HG03521 (cell line): Measurements from ENCODE around the gene DNAJC6.
"Not testable (repeated sequence)": the region's sequence is repeated elsewhere in the genome, so short reads cannot be mapped to it uniquely, and the experiment has no call there.

ENCODE experiments used
- ATAC-seq: cut with Tn5 transposase; IDR thresholded peaks from one replicate; pipeline ENCODE4 v1.9.1; 2021; ENCODE audit warnings: mild to moderate bottlenecking, moderate library complexity; ENCODE audit not compliant: unreplicated experiment

The DNAJC6 gene

GRCh38 chr1:65355031-65355712 is 45.8 kb downstream of the DNAJC6 start:
- ATAC-seq: no peak

- ATAC-seq: no peak
Measured at GRCh38 chr1:65357291-65357960, 48.1 kb downstream of the DNAJC6 start.

GRCh38 chr1:65359888-65360287 is 50.5 kb downstream of the DNAJC6 start:
- ATAC-seq: no peak

GRCh38 chr1:65360648-65361047 is 51.3 kb downstream of the DNAJC6 start:
- no peak for ATAC-seq

- no peak for ATAC-seq
Measured at GRCh38 chr1:65362545-65362944, 53.2 kb downstream of the DNAJC6 start.

GRCh38 chr1:65363484-65363883 is 54.1 kb downstream of the DNAJC6 start:
- ATAC-seq: no peak

GRCh38 chr1:65368403-65368802 is 59.1 kb downstream of the DNAJC6 start:
- no peak for ATAC-seq

- ATAC-seq: no peak
Measured at GRCh38 chr1:65371544-65371943, 62.2 kb downstream of the DNAJC6 start.

- ATAC-seq: no peak
Measured at GRCh38 chr1:65372557-65372956, 63.2 kb downstream of the DNAJC6 start.

GRCh38 chr1:65377496-65378246 is 68.3 kb downstream of the DNAJC6 start:
- no peak for ATAC-seq

GRCh38 chr1:65378247-65378946 is 69.1 kb downstream of the DNAJC6 start:
- ATAC-seq: no peak

- ATAC-seq: not testable (repeated sequence)
Measured at GRCh38 chr1:65384426-65384825, 75.1 kb downstream of the DNAJC6 start.

GRCh38 chr1:65386439-65386838 is 77.1 kb downstream of the DNAJC6 start:
- ATAC-seq: no peak

- ATAC-seq: no peak
Measured at GRCh38 chr1:65387821-65388220, 78.5 kb downstream of the DNAJC6 start.

- ATAC-seq: no peak
Measured at GRCh38 chr1:65388908-65389695, 79.8 kb downstream of the DNAJC6 start.

- ATAC-seq: no peak
Measured at GRCh38 chr1:65392497-65392896, 83.2 kb downstream of the DNAJC6 start.

GRCh38 chr1:65393347-65393746 is 84.0 kb downstream of the DNAJC6 start:
- peak; percentile 75 for ATAC-seq

GRCh38 chr1:65393928-65394327 is 84.6 kb downstream of the DNAJC6 start:
- ATAC-seq: no peak

GRCh38 chr1:65395887-65396612 is 86.7 kb downstream of the DNAJC6 start:
- no peak for ATAC-seq

GRCh38 chr1:65398083-65398482 is 88.7 kb downstream of the DNAJC6 start:
- no peak for ATAC-seq
